Measurements from ENCODE around the gene IGSF11.
"Not testable (repeated sequence)": the region's sequence is repeated elsewhere in the genome, so short reads cannot be mapped to it uniquely, and the experiment has no call there.

IGSF11 gene

GRCh38 chr3:119034256-119035013 lies at the start of gene IGSF11:
IGSF11 (minus strand) TSS chr3:119034846; CDS start chr3:119034582, 264 bp downstream.
- in situ Hi-C loops (cut with MboI; ENCODE audit: low sequenced_read_pairs, unreplicated experiment) = no loop called here
- peak; percentile 91 for TF ChIP-seq CTCF (IDR thresholded peaks at IDR 0.05; ENCODE audit: borderline replicate concordance, control extremely low read depth, extremely low read depth, insufficient read depth, missing control alignments)
- peak; percentile 91 for DNase-seq (ENCODE audit: low spot score)

- no peak for TF ChIP-seq CTCF (IDR thresholded peaks at IDR 0.05; ENCODE audit: borderline replicate concordance, control extremely low read depth, extremely low read depth, insufficient read depth, missing control alignments)
- in situ Hi-C loops (cut with MboI; ENCODE audit: low sequenced_read_pairs, unreplicated experiment) = no loop called here
- no peak for DNase-seq (ENCODE audit: low spot score)
Measured at GRCh38 chr3:119080364-119080763, 45.7 kb upstream of the IGSF11 start.

- no peak for TF ChIP-seq CTCF (IDR thresholded peaks at IDR 0.05; ENCODE audit: borderline replicate concordance, control extremely low read depth, extremely low read depth, insufficient read depth, missing control alignments)
- in situ Hi-C loops (cut with MboI; ENCODE audit: low sequenced_read_pairs, unreplicated experiment) = no loop called here
- no peak for DNase-seq (ENCODE audit: low spot score)
Measured at GRCh38 chr3:119073258-119074001, 38.8 kb upstream of the IGSF11 start.

GRCh38 chr3:119072451-119072850 lies 37.8 kb upstream of the IGSF11 start:
- DNase-seq (ENCODE audit: low spot score); in situ Hi-C loops (cut with MboI; ENCODE audit: low sequenced_read_pairs, unreplicated experiment): not testable (repeated sequence)

GRCh38 chr3:119069725-119070124 lies 35.1 kb upstream of the IGSF11 start:
- TF ChIP-seq CTCF (IDR thresholded peaks at IDR 0.05; ENCODE audit: borderline replicate concordance, control extremely low read depth, extremely low read depth, insufficient read depth, missing control alignments) = no peak
- in situ Hi-C loops (cut with MboI; ENCODE audit: low sequenced_read_pairs, unreplicated experiment) = no loop called here
- no peak for DNase-seq (ENCODE audit: low spot score)

GRCh38 chr3:119063471-119063870 lies 28.8 kb upstream of the IGSF11 start:
- TF ChIP-seq CTCF (IDR thresholded peaks at IDR 0.05; ENCODE audit: borderline replicate concordance, control extremely low read depth, extremely low read depth, insufficient read depth, missing control alignments) = no peak
- DNase-seq (ENCODE audit: low spot score) = no peak
- in situ Hi-C loops (cut with MboI; ENCODE audit: low sequenced_read_pairs, unreplicated experiment) = no loop called here

- no peak for TF ChIP-seq CTCF (IDR thresholded peaks at IDR 0.05; ENCODE audit: borderline replicate concordance, control extremely low read depth, extremely low read depth, insufficient read depth, missing control alignments)
- DNase-seq (ENCODE audit: low spot score) = no peak
- in situ Hi-C loops (cut with MboI; ENCODE audit: low sequenced_read_pairs, unreplicated experiment) = no loop called here
Measured at GRCh38 chr3:119062892-119063291, 28.2 kb upstream of the IGSF11 start.
